ENCODE measurements around the gene DDX19B. TPM values are rescaled to one million over a fixed set of nuclear protein-coding genes. Genes with fewer than 3 reads are reported as not detected.

Gene DDX19B
- total RNA-seq, 2 experiments from 2014 or later: 32.9 to 34.8 TPM

DNA sequence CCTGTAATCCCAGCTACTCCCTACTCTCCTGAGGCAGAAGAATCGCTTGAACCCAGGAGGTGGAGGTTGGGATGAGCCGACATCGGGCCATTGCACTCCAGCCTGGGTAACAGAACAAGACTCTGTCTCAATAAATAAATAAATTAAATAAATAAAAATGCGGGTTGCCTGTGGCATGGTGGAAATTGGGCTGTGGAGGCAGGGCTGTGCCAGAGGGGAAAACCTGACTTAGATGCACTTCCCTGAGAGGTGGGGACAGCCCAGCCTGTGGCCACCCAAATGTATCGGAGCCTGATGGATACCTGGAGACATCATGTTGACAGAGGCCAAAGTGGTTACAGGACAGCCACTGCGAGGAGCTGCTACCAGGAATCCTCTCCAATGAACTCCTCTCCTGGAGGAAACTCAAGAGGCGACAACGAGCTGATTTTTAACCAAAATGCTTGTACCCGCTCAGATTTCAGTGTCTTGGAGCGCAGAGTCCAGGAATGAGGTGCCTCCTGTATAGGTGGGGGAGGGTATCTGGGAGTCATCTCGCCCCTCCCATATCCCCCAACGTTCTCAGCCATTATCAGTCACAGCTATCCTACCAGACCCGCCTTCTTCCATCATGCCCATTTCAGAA lies 80.0 kb downstream of the DDX19B start:
- peaks cover 15% of the 10 kb centered on the region for H3K36me3 Mint-ChIP-seq
- ATAC-seq (no peak), DNase-seq (no peak)
- peaks cover 16% of the 10 kb centered on the region for H3K4me1 Mint-ChIP-seq
- H3K9me3 Mint-ChIP-seq (ENCODE audit: low read depth): no peaks in the 10 kb centered on the region
- peak overlapping the region; percentile 92 for H3K4me3 Mint-ChIP-seq
- no peaks in the 10 kb centered on the region for H3K27me3 Mint-ChIP-seq
- no peak overlapping the region for H3K27ac Mint-ChIP-seq
- CTCF ChIA-PET: interaction anchor here (3.3 kb wide), 1 partner anchor 9 kb away, joined by 14 read pairs; no protein-coding TSS in a partner anchor

DNA sequence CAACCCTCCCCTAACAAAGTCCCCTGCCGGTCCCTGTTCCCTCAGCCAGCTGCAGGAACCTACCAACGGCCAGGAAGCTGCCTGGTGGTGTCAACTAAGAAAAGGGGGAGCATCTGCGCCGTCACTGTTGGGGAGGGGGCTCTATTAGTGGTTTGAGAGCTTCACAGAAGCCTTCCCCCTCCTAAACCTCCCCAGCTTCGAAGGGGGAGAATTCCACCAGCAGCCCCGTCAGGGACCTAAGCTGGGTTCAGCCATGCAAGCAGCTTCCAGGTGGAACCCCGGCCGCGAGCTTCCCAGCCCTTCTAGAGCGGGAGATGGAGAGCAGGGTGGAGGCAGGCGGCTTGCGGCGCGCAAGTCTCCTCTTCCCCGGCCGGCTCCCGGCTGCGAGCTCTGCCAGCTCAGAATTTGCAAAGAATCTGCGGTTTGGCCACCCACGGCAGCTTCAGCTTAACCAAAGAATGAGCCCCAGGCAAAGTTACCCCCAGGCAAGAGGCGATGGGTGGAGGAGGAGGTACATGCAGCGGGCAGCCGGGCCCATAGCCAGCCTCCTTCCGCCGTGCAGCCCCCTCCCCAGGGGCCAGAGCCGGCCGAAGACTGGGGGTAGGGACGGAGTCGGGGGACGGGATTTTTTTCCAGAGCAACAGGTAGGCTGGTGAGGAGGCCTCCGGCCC lies 81.4 kb downstream of the DDX19B start:
- H3K27me3 Mint-ChIP-seq: no peaks in the 10 kb centered on the region
- ATAC-seq (peak; percentile 13), DNase-seq (peak; percentile 86)
- CTCF ChIA-PET: interaction anchor here (0.7 to 3.3 kb wide), 15 partner anchors 8 to 144 kb away, joined by 3 to 19 read pairs (median 5); partner anchors contain the start of genes COG4, DDX19A, DDX19B and SF3B3
- H3K36me3 Mint-ChIP-seq: peaks cover 11% of the 10 kb centered on the region
- peak overlapping the region; percentile 93 for H3K27ac Mint-ChIP-seq
- peak overlapping the region; percentile 92 for H3K4me3 Mint-ChIP-seq
- peaks cover 16% of the 10 kb centered on the region for H3K4me1 Mint-ChIP-seq
- no peaks in the 10 kb centered on the region for H3K9me3 Mint-ChIP-seq (ENCODE audit: low read depth)

DNA sequence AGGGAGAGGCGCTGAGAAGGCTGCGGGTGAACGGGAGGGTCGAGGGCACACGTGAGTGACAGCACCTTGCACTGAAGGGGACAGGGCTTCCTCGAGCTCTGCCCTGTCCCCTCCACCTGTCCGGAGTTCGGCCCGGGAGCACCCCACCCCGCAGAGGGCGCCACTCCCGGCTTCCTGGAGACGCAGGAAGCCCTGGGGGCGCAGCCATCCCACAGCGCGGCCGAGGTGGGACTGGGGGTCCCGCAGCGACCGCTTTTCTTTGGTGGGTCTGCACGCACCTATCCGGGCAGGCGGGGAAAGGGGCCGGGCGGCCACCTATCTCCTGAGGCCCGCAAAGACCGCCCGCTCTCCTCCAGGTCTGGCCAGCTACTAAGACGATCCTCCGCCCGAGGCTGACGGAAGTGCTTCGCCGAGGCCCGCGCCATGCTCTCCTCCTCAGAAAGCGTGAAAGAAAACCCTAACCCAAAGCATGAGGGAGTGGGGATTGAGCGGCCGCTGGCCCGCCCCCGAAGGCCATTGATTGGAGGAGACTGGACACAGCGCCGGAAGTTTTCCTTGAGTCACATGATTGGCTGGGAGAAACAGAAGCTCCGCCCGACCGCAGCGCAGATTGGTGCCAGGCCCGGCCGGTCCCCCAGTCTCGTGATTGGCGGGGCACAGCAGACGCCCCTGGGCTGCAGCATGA lies 82.1 kb downstream of the DDX19B start:
- DNase-seq (peak; percentile 99), ATAC-seq (peak; percentile 96)
- Mint-ChIP-seq H3K4me3 (peak overlapping the region; percentile 92), H3K27me3 (no peaks in the 10 kb centered on the region), H3K27ac (peak overlapping the region; percentile 93), H3K9me3 (ENCODE audit: low read depth) (no peaks in the 10 kb centered on the region), H3K36me3 (peaks cover 9% of the 10 kb centered on the region), H3K4me1 (peaks cover 14% of the 10 kb centered on the region)
- CTCF ChIA-PET: interaction anchor here (0.6 to 3.3 kb wide), 19 partner anchors 8 to 272 kb away, joined by 3 to 19 read pairs (median 4); partner anchors contain the start of genes COG4, DDX19A, DDX19B and SF3B3

DNA sequence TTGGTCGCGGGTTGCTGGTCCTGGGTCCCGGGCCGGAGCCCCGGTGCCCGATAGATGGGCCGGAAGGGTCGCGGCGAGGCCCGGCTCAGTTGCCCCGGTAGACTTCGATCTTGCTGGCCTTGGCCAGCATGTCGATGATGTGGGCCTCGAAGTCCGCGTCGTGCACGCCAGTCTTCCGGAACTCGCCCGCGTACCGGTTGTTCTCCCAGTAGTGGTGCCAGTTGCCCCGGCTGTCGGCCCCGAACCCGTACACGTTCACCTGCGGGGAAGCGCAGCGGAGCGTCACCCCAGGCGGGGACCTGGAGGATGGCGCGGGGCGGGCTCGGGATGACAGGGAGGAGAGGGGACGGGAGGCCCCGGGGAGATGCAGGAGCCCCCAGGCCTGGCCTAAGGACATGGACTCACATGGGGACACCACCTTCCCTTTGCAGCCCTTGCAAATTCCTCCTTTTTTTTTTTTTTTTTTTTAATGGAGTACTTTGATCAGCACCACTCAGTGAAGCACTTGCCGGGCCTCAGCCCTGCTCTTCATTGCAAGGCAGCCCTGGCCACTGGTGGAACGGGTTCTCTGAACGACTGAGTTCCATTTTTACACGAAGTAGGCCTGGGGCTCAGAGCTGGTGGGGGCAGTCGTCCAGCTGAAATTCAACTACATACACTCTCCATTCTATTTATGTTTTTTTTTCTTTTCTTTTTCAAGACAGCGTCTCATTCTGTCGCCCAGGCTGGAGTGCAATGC lies 82.8 kb downstream of the DDX19B start:
- no peaks in the 10 kb centered on the region for H3K27me3 Mint-ChIP-seq

DNA sequence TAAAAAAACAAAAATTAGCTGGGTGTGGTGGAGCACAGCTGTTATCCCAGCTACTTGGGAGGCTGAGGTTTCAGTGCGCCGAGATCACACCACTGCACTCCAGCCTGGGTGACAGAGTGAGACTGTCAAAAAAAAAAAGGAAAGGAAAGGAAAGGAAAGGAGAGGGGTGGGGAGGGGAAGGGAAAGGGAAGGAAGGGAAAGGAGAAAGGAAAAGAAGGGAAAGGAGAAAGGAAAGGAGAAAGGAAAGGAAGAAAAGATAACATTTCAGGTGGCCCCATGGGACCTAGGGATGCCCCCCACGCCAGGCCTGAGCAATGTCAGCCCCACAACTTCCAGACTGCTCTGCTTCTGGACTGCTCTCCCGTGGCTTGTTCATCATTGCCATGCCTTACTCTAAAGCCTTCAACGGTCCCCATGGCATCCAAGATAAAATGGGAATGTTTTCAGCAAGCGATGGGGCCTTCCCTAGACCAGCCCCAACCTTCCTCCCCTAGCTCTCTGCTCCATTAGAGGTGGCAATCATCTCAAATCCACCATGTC lies 84.5 kb downstream of the DDX19B start:
- Mint-ChIP-seq H3K9me3 (ENCODE audit: low read depth) (no peaks in the 10 kb centered on the region), H3K27ac (no peak overlapping the region), H3K36me3 (peaks cover 9% of the 10 kb centered on the region), H3K4me1 (peaks cover 11% of the 10 kb centered on the region), H3K4me3 (no peak overlapping the region), H3K27me3 (no peaks in the 10 kb centered on the region)
- DNase-seq: no peak
- CTCF ChIA-PET: no interaction called here
- ATAC-seq: no peak

More for the DNA sequence above, 82.8 kb downstream of the DDX19B start:
- CTCF ChIA-PET: interaction anchor here (0.6 to 3.3 kb wide), 17 partner anchors 9 to 271 kb away, joined by 3 to 19 read pairs (median 4); partner anchors contain the start of genes COG4, DDX19A, DDX19B and SF3B3
- no peak for ATAC-seq
- peak overlapping the region; percentile 93 for H3K27ac Mint-ChIP-seq
- H3K36me3 Mint-ChIP-seq: peaks cover 8% of the 10 kb centered on the region
- H3K4me3 Mint-ChIP-seq: peak overlapping the region; percentile 92
- H3K4me1 Mint-ChIP-seq: peaks cover 14% of the 10 kb centered on the region
- no peaks in the 10 kb centered on the region for H3K9me3 Mint-ChIP-seq (ENCODE audit: low read depth)
- DNase-seq: no peak

Other genes starting within 250 kb of the DDX19B start
- 10 to 100 TPM; 18.2 to 20.3 TPM for gene PDPR, start 184.9 kb upstream of the DDX19B start, total RNA-seq
- under 1 TPM; 0.14 to 0.20 TPM for gene CLEC18C, start 125.4 kb upstream of the DDX19B start, total RNA-seq
- gene EXOSC6, start 47.2 kb upstream of the DDX19B start, total RNA-seq: 10 to 100 TPM; 32.2 to 33.5 TPM
- 100 to 1,000 TPM; 117 to 147 TPM for gene AARS1, start 9.7 kb upstream of the DDX19B start, total RNA-seq
- gene DDX19A, start 47.7 kb downstream of the DDX19B start, total RNA-seq: 10 to 100 TPM; 33.9 to 46.0 TPM
- 10 to 100 TPM; 23.6 to 34.2 TPM for gene ST3GAL2, start 139.9 kb downstream of the DDX19B start, total RNA-seq
- 10 to 100 TPM; 17.8 to 20.9 TPM for gene FCSK, start 155.4 kb downstream of the DDX19B start, total RNA-seq
- 10 to 100 TPM; 67.3 to 72.5 TPM for gene COG4, start 224.4 kb downstream of the DDX19B start, total RNA-seq
- 100 to 1,000 TPM; 407 to 541 TPM for gene SF3B3, start 224.6 kb downstream of the DDX19B start, total RNA-seq

Measured in activated CD8-positive, alpha-beta memory T cell treated with anti-CD3 and anti-CD28 coated beads, Interleukin-2, amount 10 ng/mL, durations not matched to agents 7 days and 5 days (primary cell).